NT2/D1 (cell line): Measurements from ENCODE around the gene MRTFA.

Source experiments
- YY1 ChIP-seq: IDR thresholded peaks from 2 replicates; pipeline ENCODE4 v1.6.1; 2011; ENCODE audit not compliant: insufficient read length, insufficient read depth
- ZNF274 ChIP-seq: IDR thresholded peaks from 2 replicates; pipeline ENCODE4 v1.6.1; 2011; ENCODE audit warnings: mild to moderate bottlenecking, low read depth, low read length

DNA sequence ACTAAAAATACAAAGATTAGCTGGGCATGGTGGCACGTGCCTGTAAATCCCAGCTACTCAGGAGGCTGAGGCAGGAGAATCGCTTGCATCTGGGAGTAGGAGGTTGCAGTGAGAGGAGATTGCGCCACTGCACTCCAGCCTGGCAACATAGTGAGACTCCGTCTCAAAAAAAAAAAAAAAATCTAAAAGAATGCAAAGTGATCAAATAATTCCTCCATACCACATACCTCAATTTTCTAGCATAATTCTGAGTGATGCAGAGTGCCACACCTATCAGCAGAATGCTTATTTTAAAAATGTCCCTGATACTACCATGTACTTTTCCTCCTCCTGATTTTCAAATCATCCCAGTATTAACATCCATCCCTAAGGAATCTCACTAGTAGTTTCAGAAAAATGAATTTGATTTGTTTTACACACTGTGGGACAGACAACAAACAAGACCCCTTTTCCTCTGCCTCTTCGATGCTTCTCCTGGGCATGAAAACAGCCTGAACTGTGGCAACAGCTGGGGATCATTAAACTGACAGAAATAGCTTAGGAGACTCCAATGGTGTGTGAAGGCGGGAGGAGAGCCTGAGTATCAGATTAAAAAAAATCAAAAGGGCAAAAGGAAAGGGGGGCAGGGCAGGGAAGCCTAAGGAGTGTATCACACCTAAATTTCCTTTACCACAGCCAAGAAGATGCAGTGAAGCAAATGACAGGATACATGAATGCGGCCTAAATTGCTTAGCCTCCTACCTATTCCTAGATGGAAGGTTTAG, 151.4 kb downstream of the MRTFA start:
- TF ChIP-seq YY1 (no peak), ZNF274 (no peak)
